HEK293 (cell line): ENCODE measurements around the gene SRCIN1.

Experiments used
- CTCF ChIA-PET: fragments of 350-600 bp; formaldehyde crosslinking; extraction: SDS; loops from one replicate; lab custom pipeline; 2021; ENCODE audit warnings: antibody characterized with exemption; lab: Yijun Ruan, JAX
- POLR2A ChIA-PET: fragments of 300-600 bp; formaldehyde crosslinking; extraction: SDS; loops from one replicate; lab custom pipeline; 2020; ENCODE audit warnings: antibody characterized with exemption, inconsistent platforms; lab: Yijun Ruan, JAX
- H3K27ac ChIP-seq: fragments of 200-500 bp; sonication (Bioruptor generic); 2 replicates; pipeline ENCODE4 v1.5.1; 2014; ENCODE audit warnings: low read depth, low read length, control low read depth, inconsistent platforms; ENCODE audit errors: extremely low read depth
- H3K36me3 ChIP-seq, 2 experiments: fragments of 200-500 bp in 1 of 2; sonication (Bioruptor generic) in 1 of 2; 1 replicate in 1 of 2; 2 replicates in 1 of 2; pipeline ENCODE4 v1.5.1; 2014 to 2017; ENCODE audit warnings: inconsistent platforms in 2 of 2, low read length in 2 of 2; ENCODE audit not compliant: control insufficient read depth in 2 of 2, insufficient read depth in 1 of 2
- H3K4me1 ChIP-seq: fragments of 200-500 bp; sonication (Bioruptor generic); 2 replicates; pipeline ENCODE4 v1.5.1; 2014; ENCODE audit warnings: mild to moderate bottlenecking, low read length, inconsistent platforms; ENCODE audit not compliant: control insufficient read depth, insufficient read depth
- H3K4me3 ChIP-seq: 2 replicates; pipeline ENCODE4 v1.5.1; 2011; ENCODE audit warnings: low read depth, mild to moderate bottlenecking, control low read depth, low read length, moderate library complexity
- H3K9me3 ChIP-seq: fragments of 200-500 bp; sonication (Bioruptor generic); 2 replicates; pipeline ENCODE4 v1.5.1; 2014; ENCODE audit warnings: low read depth, low read length, inconsistent platforms; ENCODE audit not compliant: control insufficient read depth, insufficient read depth
- GLI4 ChIP-seq: fragments of 450-650 bp; formaldehyde crosslinking; IDR thresholded peaks from 2 replicates; pipeline ENCODE4 v1.5.1; 2016; ENCODE audit warnings: missing biosample characterization, missing genetic modification characterization
- GLIS1 ChIP-seq: fragments of 450-650 bp; formaldehyde crosslinking; IDR thresholded peaks from 2 replicates; pipeline ENCODE4 v1.5.1; 2016; ENCODE audit warnings: missing biosample characterization, missing genetic modification characterization
- KLF8 ChIP-seq: fragments of 450-650 bp; formaldehyde crosslinking; IDR thresholded peaks from 2 replicates; pipeline ENCODE4 v1.5.1; 2016; ENCODE audit warnings: missing biosample characterization, missing genetic modification characterization
- SCRT2 ChIP-seq: fragments of 450-650 bp; formaldehyde crosslinking; IDR thresholded peaks from 2 replicates; pipeline ENCODE4 v1.5.1; 2016; ENCODE audit warnings: missing biosample characterization, missing genetic modification characterization
- SP3 ChIP-seq: fragments of 450-650 bp; formaldehyde crosslinking; IDR thresholded peaks from 2 replicates; pipeline ENCODE4 v1.5.1; 2016; ENCODE audit warnings: missing biosample characterization, missing genetic modification characterization
- YY2 ChIP-seq: fragments of 450-650 bp; formaldehyde crosslinking; IDR thresholded peaks from 2 replicates; pipeline ENCODE4 v1.5.1; 2016; ENCODE audit warnings: missing biosample characterization, missing genetic modification characterization
- ZBTB17 ChIP-seq: fragments of 450-650 bp; formaldehyde crosslinking; IDR thresholded peaks from 2 replicates; pipeline ENCODE4 v1.5.1; 2016; ENCODE audit warnings: missing biosample characterization, missing genetic modification characterization
- ZNF350 ChIP-seq: fragments of 450-650 bp; formaldehyde crosslinking; IDR thresholded peaks from 2 replicates; pipeline ENCODE4 v1.5.0; 2017; ENCODE audit warnings: missing biosample characterization, mild to moderate bottlenecking, missing genetic modification characterization
- ZNF416 ChIP-seq: fragments of 450-650 bp; formaldehyde crosslinking; IDR thresholded peaks from 2 replicates; pipeline ENCODE4 v1.5.1; 2016; ENCODE audit warnings: missing biosample characterization, missing genetic modification characterization
- ZNF514 ChIP-seq: fragments of 450-650 bp; formaldehyde crosslinking; IDR thresholded peaks from 2 replicates; pipeline ENCODE4 v1.5.1; 2016; ENCODE audit warnings: missing biosample characterization, missing genetic modification characterization
- ZNF639 ChIP-seq: fragments of 450-650 bp; formaldehyde crosslinking; IDR thresholded peaks from 2 replicates; pipeline ENCODE4 v1.5.1; 2016; ENCODE audit warnings: missing biosample characterization, missing genetic modification characterization
- ZNF768 ChIP-seq: fragments of 450-650 bp; formaldehyde crosslinking; IDR thresholded peaks from 2 replicates; pipeline ENCODE4 v1.5.1; 2018; ENCODE audit warnings: missing biosample characterization, mild to moderate bottlenecking, missing genetic modification characterization
- ZSCAN16 ChIP-seq: fragments of 450-650 bp; formaldehyde crosslinking; IDR thresholded peaks from 2 replicates; pipeline ENCODE4 v1.5.1; 2016; ENCODE audit warnings: missing biosample characterization, missing genetic modification characterization
- ZSCAN30 ChIP-seq: fragments of 450-650 bp; IDR thresholded peaks from 2 replicates; pipeline ENCODE4 v1.5.1; 2018; ENCODE audit warnings: missing biosample characterization, mild to moderate bottlenecking, missing genetic modification characterization, moderate library complexity
- TF ChIP-seq, protein P1 (sequence below): fragments of 450-650 bp; formaldehyde crosslinking; IDR thresholded peaks from 2 replicates; pipeline ENCODE4 v1.5.1; 2016; ENCODE audit warnings: missing biosample characterization, missing genetic modification characterization
- TF ChIP-seq, protein P2 (sequence below): fragments of 450-650 bp; formaldehyde crosslinking; IDR thresholded peaks from 2 replicates; pipeline ENCODE4 v1.5.1; 2016; ENCODE audit warnings: missing biosample characterization, missing genetic modification characterization
- TF ChIP-seq, protein P3 (sequence below): fragments of 450-650 bp; formaldehyde crosslinking; conservative IDR thresholded peaks from 2 replicates; pipeline ENCODE4 v1.5.1; 2016; ENCODE audit warnings: low read depth, missing biosample characterization, missing genetic modification characterization
- TF ChIP-seq, protein P4 (sequence below): fragments of 450-650 bp; formaldehyde crosslinking; IDR thresholded peaks from 2 replicates; pipeline ENCODE4 v1.5.1; 2016; ENCODE audit warnings: missing biosample characterization, missing genetic modification characterization
- TF ChIP-seq, protein P5 (sequence below): fragments of 450-650 bp; IDR thresholded peaks from 2 replicates; pipeline ENCODE4 v1.5.1; 2018; ENCODE audit warnings: missing biosample characterization, missing genetic modification characterization

The SRCIN1 gene

GRCh38 chr17:38598995-38599394 is 6.8 kb downstream of the SRCIN1 start:
- TF ChIP-seq ZNF639 (tag by site-specific recombination): 0 out of 2 replicates have a peak, but pooled peaks have one; percentile 1
- TF ChIP-seq, protein P1, sequence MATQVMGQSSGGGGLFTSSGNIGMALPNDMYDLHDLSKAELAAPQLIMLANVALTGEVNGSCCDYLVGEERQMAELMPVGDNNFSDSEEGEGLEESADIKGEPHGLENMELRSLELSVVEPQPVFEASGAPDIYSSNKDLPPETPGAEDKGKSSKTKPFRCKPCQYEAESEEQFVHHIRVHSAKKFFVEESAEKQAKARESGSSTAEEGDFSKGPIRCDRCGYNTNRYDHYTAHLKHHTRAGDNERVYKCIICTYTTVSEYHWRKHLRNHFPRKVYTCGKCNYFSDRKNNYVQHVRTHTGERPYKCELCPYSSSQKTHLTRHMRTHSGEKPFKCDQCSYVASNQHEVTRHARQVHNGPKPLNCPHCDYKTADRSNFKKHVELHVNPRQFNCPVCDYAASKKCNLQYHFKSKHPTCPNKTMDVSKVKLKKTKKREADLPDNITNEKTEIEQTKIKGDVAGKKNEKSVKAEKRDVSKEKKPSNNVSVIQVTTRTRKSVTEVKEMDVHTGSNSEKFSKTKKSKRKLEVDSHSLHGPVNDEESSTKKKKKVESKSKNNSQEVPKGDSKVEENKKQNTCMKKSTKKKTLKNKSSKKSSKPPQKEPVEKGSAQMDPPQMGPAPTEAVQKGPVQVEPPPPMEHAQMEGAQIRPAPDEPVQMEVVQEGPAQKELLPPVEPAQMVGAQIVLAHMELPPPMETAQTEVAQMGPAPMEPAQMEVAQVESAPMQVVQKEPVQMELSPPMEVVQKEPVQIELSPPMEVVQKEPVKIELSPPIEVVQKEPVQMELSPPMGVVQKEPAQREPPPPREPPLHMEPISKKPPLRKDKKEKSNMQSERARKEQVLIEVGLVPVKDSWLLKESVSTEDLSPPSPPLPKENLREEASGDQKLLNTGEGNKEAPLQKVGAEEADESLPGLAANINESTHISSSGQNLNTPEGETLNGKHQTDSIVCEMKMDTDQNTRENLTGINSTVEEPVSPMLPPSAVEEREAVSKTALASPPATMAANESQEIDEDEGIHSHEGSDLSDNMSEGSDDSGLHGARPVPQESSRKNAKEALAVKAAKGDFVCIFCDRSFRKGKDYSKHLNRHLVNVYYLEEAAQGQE (tag by site-specific recombination): no peak
- peak; percentile 96; the same call in 1 of the 2 replicates for TF ChIP-seq ZNF768 (tag by site-specific recombination)
- TF ChIP-seq, all 188 proteins: peak for 2
- H3K36me3 ChIP-seq: no peaks in the 10 kb centered on the region
- H3K4me3 ChIP-seq: no peak overlapping the region
- POLR2A ChIA-PET: interaction anchor here (0.8 to 1.7 kb wide), 4 partner anchors 8 to 41 kb away, joined by 3 to 6 read pairs (median 4); no protein-coding TSS in a partner anchor
- H3K9me3 ChIP-seq: no peaks in the 10 kb centered on the region
- no peak overlapping the region for H3K27ac ChIP-seq
- CTCF ChIA-PET: interaction anchor here (0.6 to 19.3 kb wide), 14 partner anchors 9 to 650 kb away, joined by 3 to 188 read pairs (median 4); no protein-coding TSS in a partner anchor
- H3K4me1 ChIP-seq: peaks cover 18% of the 10 kb centered on the region

DNA sequence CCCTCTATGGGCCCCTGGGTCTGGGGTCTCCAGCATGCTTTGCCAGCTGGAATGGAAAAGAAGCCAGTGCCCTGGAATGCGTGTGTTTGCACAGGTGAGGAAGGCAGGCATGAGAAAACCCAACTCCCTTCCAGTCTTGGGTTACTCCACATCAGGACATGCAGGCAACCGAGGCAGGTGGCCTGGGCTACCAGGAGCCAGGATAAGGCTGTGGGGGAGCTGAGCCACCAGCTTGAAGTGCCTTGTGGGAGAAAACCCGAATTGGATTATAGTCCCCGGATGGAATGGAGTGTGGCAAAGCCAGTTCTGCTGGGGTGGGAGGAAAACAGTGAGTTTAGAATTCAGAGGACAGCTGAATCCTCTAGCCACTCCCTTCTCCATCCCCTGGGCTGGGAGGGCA is 7.2 kb downstream of the SRCIN1 start:
- H3K36me3 ChIP-seq: no peaks in the 10 kb centered on the region
- no peak overlapping the region for H3K4me3 ChIP-seq
- CTCF ChIA-PET: interaction anchor here (0.6 to 19.3 kb wide), 14 partner anchors 10 to 650 kb away, joined by 3 to 188 read pairs (median 4); no protein-coding TSS in a partner anchor
- no peaks in the 10 kb centered on the region for H3K9me3 ChIP-seq
- H3K4me1 ChIP-seq: peaks cover 18% of the 10 kb centered on the region
- POLR2A ChIA-PET: interaction anchor here (0.8 to 1.7 kb wide), 4 partner anchors 9 to 41 kb away, joined by 3 to 6 read pairs (median 4); no protein-coding TSS in a partner anchor
- no peak overlapping the region for H3K27ac ChIP-seq
- TF ChIP-seq, protein P2, sequence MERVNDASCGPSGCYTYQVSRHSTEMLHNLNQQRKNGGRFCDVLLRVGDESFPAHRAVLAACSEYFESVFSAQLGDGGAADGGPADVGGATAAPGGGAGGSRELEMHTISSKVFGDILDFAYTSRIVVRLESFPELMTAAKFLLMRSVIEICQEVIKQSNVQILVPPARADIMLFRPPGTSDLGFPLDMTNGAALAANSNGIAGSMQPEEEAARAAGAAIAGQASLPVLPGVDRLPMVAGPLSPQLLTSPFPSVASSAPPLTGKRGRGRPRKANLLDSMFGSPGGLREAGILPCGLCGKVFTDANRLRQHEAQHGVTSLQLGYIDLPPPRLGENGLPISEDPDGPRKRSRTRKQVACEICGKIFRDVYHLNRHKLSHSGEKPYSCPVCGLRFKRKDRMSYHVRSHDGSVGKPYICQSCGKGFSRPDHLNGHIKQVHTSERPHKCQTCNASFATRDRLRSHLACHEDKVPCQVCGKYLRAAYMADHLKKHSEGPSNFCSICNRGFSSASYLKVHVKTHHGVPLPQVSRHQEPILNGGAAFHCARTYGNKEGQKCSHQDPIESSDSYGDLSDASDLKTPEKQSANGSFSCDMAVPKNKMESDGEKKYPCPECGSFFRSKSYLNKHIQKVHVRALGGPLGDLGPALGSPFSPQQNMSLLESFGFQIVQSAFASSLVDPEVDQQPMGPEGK (tag by site-specific recombination): peak; percentile 76
- TF ChIP-seq GLIS1 (tag by site-specific recombination): peak; percentile 83
- TF ChIP-seq SCRT2: no peak
- TF ChIP-seq ZSCAN30 (tag by site-specific recombination): peak; percentile 94
- no peak for TF ChIP-seq GLI4 (tag by site-specific recombination)
- peak; percentile 94 for TF ChIP-seq ZBTB17 (tag by site-specific recombination)
- TF ChIP-seq KLF8 (tag by site-specific recombination): peak; percentile 87
- TF ChIP-seq ZNF416: no peak
- no peak for TF ChIP-seq ZNF350
- TF ChIP-seq SP3: peak; percentile 83
- TF ChIP-seq YY2: peak; percentile 63
- peak; percentile 74 for TF ChIP-seq ZNF639 (tag by site-specific recombination)
- TF ChIP-seq, protein P3, sequence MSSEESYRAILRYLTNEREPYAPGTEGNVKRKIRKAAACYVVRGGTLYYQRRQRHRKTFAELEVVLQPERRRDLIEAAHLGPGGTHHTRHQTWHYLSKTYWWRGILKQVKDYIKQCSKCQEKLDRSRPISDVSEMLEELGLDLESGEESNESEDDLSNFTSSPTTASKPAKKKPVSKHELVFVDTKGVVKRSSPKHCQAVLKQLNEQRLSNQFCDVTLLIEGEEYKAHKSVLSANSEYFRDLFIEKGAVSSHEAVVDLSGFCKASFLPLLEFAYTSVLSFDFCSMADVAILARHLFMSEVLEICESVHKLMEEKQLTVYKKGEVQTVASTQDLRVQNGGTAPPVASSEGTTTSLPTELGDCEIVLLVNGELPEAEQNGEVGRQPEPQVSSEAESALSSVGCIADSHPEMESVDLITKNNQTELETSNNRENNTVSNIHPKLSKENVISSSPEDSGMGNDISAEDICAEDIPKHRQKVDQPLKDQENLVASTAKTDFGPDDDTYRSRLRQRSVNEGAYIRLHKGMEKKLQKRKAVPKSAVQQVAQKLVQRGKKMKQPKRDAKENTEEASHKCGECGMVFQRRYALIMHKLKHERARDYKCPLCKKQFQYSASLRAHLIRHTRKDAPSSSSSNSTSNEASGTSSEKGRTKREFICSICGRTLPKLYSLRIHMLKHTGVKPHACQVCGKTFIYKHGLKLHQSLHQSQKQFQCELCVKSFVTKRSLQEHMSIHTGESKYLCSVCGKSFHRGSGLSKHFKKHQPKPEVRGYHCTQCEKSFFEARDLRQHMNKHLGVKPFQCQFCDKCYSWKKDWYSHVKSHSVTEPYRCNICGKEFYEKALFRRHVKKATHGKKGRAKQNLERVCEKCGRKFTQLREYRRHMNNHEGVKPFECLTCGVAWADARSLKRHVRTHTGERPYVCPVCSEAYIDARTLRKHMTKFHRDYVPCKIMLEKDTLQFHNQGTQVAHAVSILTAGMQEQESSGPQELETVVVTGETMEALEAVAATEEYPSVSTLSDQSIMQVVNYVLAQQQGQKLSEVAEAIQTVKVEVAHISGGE: no peak
- TF ChIP-seq, protein P4, sequence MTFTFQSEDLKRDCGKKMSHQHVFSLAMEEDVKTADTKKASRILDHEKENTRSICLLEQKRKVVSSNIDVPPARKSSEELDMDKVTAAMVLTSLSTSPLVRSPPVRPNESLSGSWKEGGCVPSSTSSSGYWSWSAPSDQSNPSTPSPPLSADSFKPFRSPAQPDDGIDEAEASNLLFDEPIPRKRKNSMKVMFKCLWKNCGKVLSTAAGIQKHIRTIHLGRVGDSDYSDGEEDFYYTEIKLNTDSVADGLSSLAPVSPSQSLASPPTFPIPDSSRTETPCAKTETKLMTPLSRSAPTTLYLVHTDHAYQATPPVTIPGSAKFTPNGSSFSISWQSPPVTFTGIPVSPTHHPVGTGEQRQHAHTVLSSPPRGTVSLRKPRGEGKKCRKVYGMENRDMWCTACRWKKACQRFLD (tag by site-specific recombination): no peak
- no peak for TF ChIP-seq ZSCAN16
- TF ChIP-seq, protein P5, sequence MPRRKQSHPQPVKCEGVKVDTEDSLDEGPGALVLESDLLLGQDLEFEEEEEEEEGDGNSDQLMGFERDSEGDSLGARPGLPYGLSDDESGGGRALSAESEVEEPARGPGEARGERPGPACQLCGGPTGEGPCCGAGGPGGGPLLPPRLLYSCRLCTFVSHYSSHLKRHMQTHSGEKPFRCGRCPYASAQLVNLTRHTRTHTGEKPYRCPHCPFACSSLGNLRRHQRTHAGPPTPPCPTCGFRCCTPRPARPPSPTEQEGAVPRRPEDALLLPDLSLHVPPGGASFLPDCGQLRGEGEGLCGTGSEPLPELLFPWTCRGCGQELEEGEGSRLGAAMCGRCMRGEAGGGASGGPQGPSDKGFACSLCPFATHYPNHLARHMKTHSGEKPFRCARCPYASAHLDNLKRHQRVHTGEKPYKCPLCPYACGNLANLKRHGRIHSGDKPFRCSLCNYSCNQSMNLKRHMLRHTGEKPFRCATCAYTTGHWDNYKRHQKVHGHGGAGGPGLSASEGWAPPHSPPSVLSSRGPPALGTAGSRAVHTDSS (tag by site-specific recombination): no peak; the same call in 1 of the 2 replicates
- no peak for TF ChIP-seq ZNF514 (tag by site-specific recombination)
